MM.1S (cell line): ENCODE data around the gene TRAPPC12.

Experiments
- CTCF ChIP-seq: fragments of 300-600 bp; sonication (generic); IDR thresholded peaks from 2 replicates; pipeline ENCODE4 v1.5.1; 2016; ENCODE audit warnings: antibody characterized with exemption, low read length, mixed read lengths
- EZH2 ChIP-seq: fragments of 300-600 bp; sonication (generic); optimal IDR thresholded peaks from 2 replicates; pipeline ENCODE3; 2017; ENCODE audit warnings: low read depth, mild to moderate bottlenecking, antibody characterized with exemption, low read length, mixed read lengths
- EZH2phosphoT487 ChIP-seq: fragments of 300-600 bp; sonication (generic); IDR thresholded peaks from 2 replicates; pipeline ENCODE4 v1.6.1; 2018; ENCODE audit warnings: antibody characterized with exemption, low read length

DNA sequence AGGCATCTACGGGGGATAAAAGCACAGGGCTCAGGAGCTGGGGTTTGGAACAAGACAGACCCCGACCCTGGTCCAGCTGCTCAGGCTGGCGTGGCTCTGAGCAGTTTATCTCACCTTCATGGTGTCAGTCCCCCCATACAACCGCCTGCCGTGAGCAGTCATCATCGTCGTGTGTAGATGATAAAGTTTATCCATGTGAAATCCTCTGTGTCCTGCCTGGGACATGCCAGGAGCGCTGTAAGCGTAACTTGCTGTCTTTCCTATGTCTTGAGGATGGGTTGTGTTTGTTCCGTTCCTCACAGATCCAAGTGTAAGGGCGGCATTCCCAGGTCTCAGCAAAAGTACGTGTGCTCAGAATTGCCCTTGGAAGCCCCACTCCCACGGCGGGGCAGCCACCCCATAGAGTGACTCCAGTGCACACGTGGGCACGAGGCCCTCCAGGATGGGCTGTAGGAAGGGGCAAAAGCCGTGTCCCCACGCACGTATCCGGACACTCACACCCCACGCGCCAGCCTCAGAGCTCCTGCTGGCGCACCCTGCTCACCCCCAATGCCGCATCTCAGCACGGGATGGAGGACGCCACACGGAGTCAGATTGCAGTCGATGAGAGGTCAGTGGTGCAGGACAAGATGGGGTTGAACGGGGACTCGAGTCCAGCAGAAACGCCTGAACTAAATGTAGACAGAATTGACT, 88.9 kb downstream of the TRAPPC12 start:
- no peak for TF ChIP-seq CTCF
- TF ChIP-seq EZH2 = no peak
- TF ChIP-seq EZH2phosphoT487 = no peak
